ENCODE measurements around the gene MCUR1.
"Not testable (repeated sequence)": the region's sequence is repeated elsewhere in the genome, so short reads cannot be mapped to it uniquely, and the experiment has no call there.

MCUR1 gene

GRCh38 chr6:13814176-13814937 lies at the start of gene MCUR1:
MCUR1 (minus strand) TSS chr6:13814557; CDS start chr6:13814429, 128 bp downstream.
- DNase-seq, result peak; percentile 77

- no peak for DNase-seq
Measured at GRCh38 chr6:13863699-13864155, 49.4 kb upstream of the MCUR1 start.

GRCh38 chr6:13860556-13861185 lies 46.3 kb upstream of the MCUR1 start:
- DNase-seq, result not testable (repeated sequence)

- no peak for DNase-seq
Measured at GRCh38 chr6:13859871-13860555, 45.7 kb upstream of the MCUR1 start.

- DNase-seq, result no peak
Measured at GRCh38 chr6:13854716-13855250, 40.4 kb upstream of the MCUR1 start.

GRCh38 chr6:13853871-13854270 lies 39.5 kb upstream of the MCUR1 start:
- no peak for DNase-seq

GRCh38 chr6:13851803-13852202 lies 37.4 kb upstream of the MCUR1 start:
- no peak for DNase-seq

GRCh38 chr6:13851330-13851729 lies 37.0 kb upstream of the MCUR1 start:
- DNase-seq, result no peak

- DNase-seq, result not testable (repeated sequence)
Measured at GRCh38 chr6:13850690-13851089, 36.3 kb upstream of the MCUR1 start.

GRCh38 chr6:13848522-13849150 lies 34.3 kb upstream of the MCUR1 start:
- no peak for DNase-seq

- no peak for DNase-seq
Measured at GRCh38 chr6:13847326-13848050, 33.1 kb upstream of the MCUR1 start.

- no peak for DNase-seq
Measured at GRCh38 chr6:13846841-13847240, 32.5 kb upstream of the MCUR1 start.

- no peak for DNase-seq
Measured at GRCh38 chr6:13841936-13842335, 27.6 kb upstream of the MCUR1 start.

GRCh38 chr6:13838616-13839015 lies 24.3 kb upstream of the MCUR1 start:
- DNase-seq, result no peak

GRCh38 chr6:13836170-13836569 lies 21.8 kb upstream of the MCUR1 start:
- no peak for DNase-seq

GRCh38 chr6:13834790-13835189 lies 20.4 kb upstream of the MCUR1 start:
- DNase-seq, result no peak

GRCh38 chr6:13834018-13834417 lies 19.7 kb upstream of the MCUR1 start:
- DNase-seq, result not testable (repeated sequence)

- no peak for DNase-seq
Measured at GRCh38 chr6:13832778-13833177, 18.4 kb upstream of the MCUR1 start.

- DNase-seq, result no peak
Measured at GRCh38 chr6:13831615-13832014, 17.3 kb upstream of the MCUR1 start.

GRCh38 chr6:13830803-13831202 lies 16.4 kb upstream of the MCUR1 start:
- DNase-seq, result no peak

- DNase-seq, result not testable (repeated sequence)
Measured at GRCh38 chr6:13829419-13829818, 15.1 kb upstream of the MCUR1 start.

- DNase-seq, result not testable (repeated sequence)
Measured at GRCh38 chr6:13828656-13829301, 14.4 kb upstream of the MCUR1 start.
